Stimulated activated CD4-positive, alpha-beta T cell treated with anti-CD3 and anti-CD28 coated beads, TNF-alpha, amount 100 ng/mL, for 4 hours (primary cell): Measurements from ENCODE around the gene PDHX.

Experiments
- DNase-seq, 3 experiments: peaks; one replicate each; pipeline ENCODE4 v3.0.0-alpha.2; 2020; ENCODE audit warnings: low read depth in 3 of 3

PDHX gene

GRCh38 chr11:34988294-34989255 is 72.2 kb downstream of the PDHX start:
- DNase-seq: no peak

DNA sequence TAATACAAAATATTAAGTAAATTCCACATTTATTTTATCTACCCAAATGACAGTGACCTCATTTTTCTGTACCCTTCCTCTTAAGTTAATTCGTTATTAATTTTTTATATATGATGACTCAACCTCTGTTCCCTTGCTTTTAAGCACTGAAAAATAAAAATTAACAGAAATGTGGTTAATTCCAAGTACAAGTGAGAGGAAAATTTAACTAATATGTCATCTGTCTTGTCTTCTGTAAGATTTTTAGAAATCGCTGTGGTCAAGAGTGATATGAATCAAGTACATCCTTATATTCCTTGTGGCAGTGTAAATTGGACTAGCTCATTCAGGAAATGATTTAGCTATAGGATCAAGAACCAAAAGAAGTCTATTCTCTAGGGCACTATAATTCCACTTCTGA is 74.5 kb downstream of the PDHX start:
- no peak for DNase-seq

DNA sequence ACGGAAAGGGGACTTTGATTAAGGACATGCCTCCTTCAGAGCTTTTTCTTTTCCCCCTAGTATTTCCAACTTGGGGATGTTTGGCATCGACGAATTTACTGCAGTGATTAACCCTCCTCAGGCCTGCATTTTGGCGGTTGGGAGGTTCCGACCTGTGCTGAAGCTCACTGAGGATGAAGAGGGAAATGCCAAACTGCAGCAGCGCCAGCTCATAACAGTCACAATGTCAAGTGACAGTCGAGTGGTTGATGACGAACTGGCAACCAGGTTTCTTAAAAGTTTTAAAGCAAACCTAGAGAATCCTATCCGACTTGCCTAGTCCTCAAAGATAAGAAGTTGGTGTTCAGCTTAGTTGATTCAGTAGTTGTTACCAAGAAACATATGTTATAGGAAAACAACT is 78.4 kb downstream of the PDHX start:
- DNase-seq: no peak

GRCh38 chr11:34996958-34997357 is 80.5 kb downstream of the PDHX start:
- no peak for DNase-seq

DNA sequence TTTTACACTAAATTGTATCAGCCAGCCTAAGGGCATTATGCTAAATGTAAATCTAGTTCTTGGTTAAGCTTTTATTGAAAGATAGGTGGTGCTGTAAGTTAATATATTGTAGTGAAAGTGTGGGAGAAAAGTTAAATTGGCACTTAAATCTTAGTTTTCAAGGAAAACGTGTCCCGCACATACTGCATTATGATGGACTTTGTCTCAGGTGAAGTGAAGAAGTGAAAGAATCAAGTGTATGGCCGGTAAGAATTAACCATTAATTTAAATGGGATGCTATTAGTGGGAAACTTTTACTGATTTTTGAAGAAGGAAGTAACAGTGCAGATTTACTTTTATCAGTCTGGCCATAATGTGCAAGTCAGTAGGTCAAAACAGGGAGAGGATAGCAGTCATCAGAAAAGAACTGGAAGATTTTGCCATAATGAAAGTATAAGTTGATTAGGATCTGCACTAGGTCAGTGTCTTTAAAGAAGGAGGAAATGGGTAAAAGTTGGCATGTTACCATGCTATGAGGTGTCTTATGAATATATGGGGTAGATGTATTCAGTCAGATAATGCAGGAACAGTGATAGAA is 81.6 kb downstream of the PDHX start:
- no peak for DNase-seq

DNA sequence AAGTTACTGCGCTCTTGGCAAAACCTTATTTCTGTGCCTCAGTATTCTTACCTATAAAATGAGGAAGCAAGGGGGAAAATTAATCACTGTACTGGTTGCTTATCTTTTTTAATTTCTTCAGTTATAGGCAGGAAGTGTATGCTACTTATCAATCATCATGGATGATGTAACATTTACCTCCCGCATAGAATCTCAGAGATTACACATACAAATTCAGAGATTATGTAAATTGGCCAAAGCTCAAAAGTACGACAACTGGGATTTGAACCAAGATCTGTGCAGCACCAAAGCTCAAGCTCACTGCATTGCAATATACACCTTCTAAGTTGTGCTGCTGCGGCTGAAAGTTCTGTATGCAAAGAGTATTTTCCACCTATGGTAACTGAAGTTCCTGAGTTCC is 83.0 kb downstream of the PDHX start:
- no peak for DNase-seq

- DNase-seq: no peak
Observed at GRCh38 chr11:35003186-35003585, 86.8 kb downstream of the PDHX start.

GRCh38 chr11:35003658-35004057 is 87.2 kb downstream of the PDHX start:
- DNase-seq: no peak

DNA sequence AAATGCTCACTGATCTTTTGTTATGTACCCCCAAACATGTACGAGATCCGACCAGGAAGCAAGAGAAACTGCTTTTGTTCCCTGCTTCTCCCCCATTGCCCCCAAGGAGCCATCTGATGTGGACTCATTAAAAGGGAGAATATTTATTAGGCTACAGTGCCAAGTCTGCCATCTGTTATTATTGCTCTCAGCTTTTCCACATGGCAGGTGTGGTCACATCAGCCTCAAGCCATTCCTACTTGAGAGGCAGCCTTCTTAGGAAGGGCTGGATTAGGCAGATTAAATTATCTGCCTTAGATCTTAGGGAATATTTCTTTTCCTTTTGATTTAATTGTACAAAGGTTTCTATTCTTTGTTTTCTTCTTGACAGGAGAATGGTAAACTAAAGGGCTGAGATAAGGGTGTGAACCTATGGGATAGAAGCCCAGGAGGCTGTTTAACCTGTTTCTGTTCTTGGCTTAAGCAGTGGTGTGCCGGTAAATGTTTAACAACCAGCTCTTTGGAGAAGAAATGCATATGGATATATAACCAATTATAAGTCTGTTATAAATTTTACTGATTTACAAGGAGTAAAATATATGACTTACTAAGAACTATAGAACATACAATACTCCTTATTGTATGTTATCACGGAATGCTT is 88.8 kb downstream of the PDHX start:
- no peak for DNase-seq

- no peak for DNase-seq
Observed at GRCh38 chr11:35006389-35007128, 90.1 kb downstream of the PDHX start.

GRCh38 chr11:35007277-35007676 is 90.9 kb downstream of the PDHX start:
- no peak for DNase-seq

- DNase-seq: no peak
Observed at GRCh38 chr11:35009191-35009943, 92.9 kb downstream of the PDHX start.

- no peak for DNase-seq
Observed at GRCh38 chr11:35009944-35010342, 93.5 kb downstream of the PDHX start.

DNA sequence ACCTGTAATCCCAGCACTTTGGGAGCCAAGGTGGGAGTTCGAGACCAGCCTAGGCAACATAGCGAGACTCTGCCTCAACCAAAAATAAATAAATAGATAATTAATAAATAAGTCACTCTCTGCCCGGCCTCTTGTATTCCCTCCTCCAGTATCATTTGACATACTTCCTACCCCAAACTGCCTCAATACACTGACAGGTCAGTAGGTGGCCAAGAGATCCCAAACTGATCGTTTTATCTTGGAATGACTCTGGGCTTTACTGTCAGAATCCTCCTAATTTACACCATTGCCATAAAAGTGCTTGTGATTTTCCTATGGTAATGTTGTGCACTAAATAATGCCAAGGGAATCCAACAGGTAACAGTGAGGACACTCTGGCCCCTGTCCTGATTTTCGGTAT is 94.2 kb downstream of the PDHX start:
- DNase-seq: no peak

- DNase-seq: no peak
Observed at GRCh38 chr11:35011389-35011788, 95.0 kb downstream of the PDHX start.

GRCh38 chr11:35011944-35012343 is 95.5 kb downstream of the PDHX start:
- no peak for DNase-seq

DNA sequence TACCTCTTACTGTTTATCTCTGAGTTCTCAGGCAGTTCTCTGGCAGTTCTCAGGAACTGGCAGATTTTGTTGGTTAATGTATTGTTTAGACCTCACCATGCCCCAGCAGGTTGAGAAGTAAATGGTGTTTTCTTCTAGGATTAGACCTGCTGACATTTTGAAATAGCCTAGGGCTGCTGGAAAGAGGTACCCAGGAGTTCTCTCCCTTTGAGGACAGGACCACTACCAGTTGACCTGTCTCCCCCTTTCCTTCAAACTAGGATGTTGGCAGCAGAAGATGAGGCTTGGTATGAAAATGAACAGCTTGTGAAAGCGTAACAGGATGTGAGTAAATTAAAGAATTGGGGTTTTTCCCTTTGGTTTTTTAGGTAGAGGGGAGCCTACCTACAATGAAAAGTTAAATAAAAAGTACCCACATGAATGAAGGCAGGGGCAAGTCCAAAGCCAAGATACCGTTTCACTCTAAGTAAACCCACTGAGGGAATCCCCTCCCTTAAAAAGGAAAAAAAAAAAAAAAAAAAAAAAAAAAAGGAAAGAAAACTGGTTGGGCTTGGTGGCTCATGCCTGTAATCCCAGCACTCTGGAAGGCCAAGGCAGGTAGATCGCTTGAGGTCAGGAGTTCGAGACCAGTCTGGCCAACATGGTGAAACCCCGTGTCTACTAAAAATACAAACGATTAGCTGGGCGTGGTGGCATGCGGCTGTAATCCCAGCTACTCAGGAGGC is 96.2 kb downstream of the PDHX start:
- no peak for DNase-seq

DNA sequence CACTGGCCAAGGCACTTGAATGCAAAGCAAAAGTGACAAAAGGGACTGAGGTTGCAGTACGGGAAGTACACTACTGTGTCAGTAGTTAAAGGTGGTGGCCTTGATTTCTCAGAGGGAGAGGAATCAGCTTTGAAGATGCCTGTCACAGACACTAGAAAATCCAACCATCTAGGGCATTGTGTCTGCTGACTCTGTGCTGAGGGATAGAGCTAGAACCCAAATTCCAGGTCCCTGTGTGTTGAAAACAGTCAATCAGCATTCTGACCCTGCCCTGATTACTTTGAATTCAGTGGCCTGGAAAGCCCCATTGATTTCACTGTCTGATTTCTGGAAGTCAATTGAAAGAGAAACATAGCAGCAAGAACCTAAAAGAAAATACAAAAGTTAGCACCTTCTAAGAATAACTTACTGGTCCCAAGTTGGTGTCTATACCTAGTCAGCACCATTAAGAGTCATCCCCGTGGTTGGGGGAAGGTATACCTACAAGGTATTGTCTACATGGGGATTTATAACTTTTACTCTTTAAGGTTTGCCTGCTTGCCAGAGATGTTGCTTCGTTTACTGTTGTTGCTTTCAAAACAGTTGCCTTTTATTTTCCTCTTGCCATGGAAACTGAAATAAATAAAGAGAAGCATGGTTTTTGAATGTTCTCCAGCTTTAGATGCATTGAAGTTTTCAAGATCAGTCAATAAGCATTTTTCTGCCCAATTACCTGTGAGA is 97.3 kb downstream of the PDHX start:
- no peak for DNase-seq

GRCh38 chr11:35014346-35014745 is 97.9 kb downstream of the PDHX start:
- DNase-seq: no peak
